SK-MEL-5 (cell line): ENCODE measurements around the gene CHIT1. TPM values are rescaled to one million over a fixed set of nuclear protein-coding genes. Genes with fewer than 3 reads are reported as not detected.

ENCODE experiments used
- DNase-seq: peaks from one replicate; pipeline ENCODE4 v3.0.0-alpha.2; 2016; ENCODE audit warnings: low read depth, low spot score
- in situ Hi-C: cut with HindIII; loops from 2 replicates; pipeline ENCODE4 v1.10.0; 2016; ENCODE audit warnings: low sequenced_read_pairs, high pct_unique_total_duplicates, low pct_unique_long_range_greater_than_20kb
- total RNA-seq: library from RNA; depleted of rRNA; stranded (reverse); fragments of >200 nt; shearing (Covaris generic); gene quantifications from 2 replicates; pipeline ENCODE4 v1.2.3, GENCODE V29; 2014; rRNA removed

The CHIT1 gene
- total RNA-seq, 1 experiment from 2014 or later: not detected

GRCh38 chr1:203172184-203173010, 57.1 kb downstream of the CHIT1 start:
- in situ Hi-C loops: no loop called here
- peak; percentile 77 for DNase-seq

GRCh38 chr1:203171341-203172183, 57.9 kb downstream of the CHIT1 start:
- no peak for DNase-seq
- in situ Hi-C loops: no loop called here

GRCh38 chr1:203170625-203171330, 58.7 kb downstream of the CHIT1 start:
- no peak for DNase-seq
- in situ Hi-C loops: no loop called here

GRCh38 chr1:203169770-203170520, 59.5 kb downstream of the CHIT1 start:
- no peak for DNase-seq
- in situ Hi-C loops: no loop called here

GRCh38 chr1:203168991-203169390, 60.5 kb downstream of the CHIT1 start:
- no peak for DNase-seq
- in situ Hi-C loops: no loop called here

GRCh38 chr1:203168256-203168786, 61.2 kb downstream of the CHIT1 start:
- in situ Hi-C loops: no loop called here
- DNase-seq: no peak

- in situ Hi-C loops: no loop called here
- DNase-seq: no peak
These were observed 61.6 kb downstream of the CHIT1 start for GRCh38 chr1:203167913-203168200.

- in situ Hi-C loops: no loop called here
- DNase-seq: no peak
These were observed 62.2 kb downstream of the CHIT1 start for GRCh38 chr1:203167026-203167912.

- in situ Hi-C loops: no loop called here
- peak; percentile 45 for DNase-seq
These were observed 63.1 kb downstream of the CHIT1 start for GRCh38 chr1:203166192-203166940.

Other genes starting within 250 kb of the CHIT1 start
- gene TMEM183A, start 222.3 kb downstream of the CHIT1 start, total RNA-seq: 64.8 and 78.1 TPM in 2 replicates
- 4.5 and 4.8 TPM in 2 replicates for gene PPFIA4, start 203.2 kb downstream of the CHIT1 start, total RNA-seq
- not detected in 2 replicates for gene MYOG, start 143.7 kb downstream of the CHIT1 start, total RNA-seq
- 0.92 TPM in 1 of 2 replicates, not detected in the other for gene ADORA1, start 101.9 kb downstream of the CHIT1 start, total RNA-seq
- gene MYBPH, start 53.8 kb downstream of the CHIT1 start, total RNA-seq: not detected in 2 replicates
- gene CHI3L1, start 43.0 kb downstream of the CHIT1 start, total RNA-seq: 0.08 TPM in 1 of 2 replicates, not detected in the other
- gene BTG2, start 75.8 kb upstream of the CHIT1 start, total RNA-seq: 4.7 and 4.8 TPM in 2 replicates
- 0.16 TPM in 2 replicates for gene FMOD, start 121.4 kb upstream of the CHIT1 start, total RNA-seq
- gene PRELP, start 246.1 kb upstream of the CHIT1 start, total RNA-seq: 0.11 TPM in 1 of 2 replicates, not detected in the other